Activated T-cell treated with anti-CD3 and anti-CD28 coated beads, Interleukin-2, amount 50 U/mL, for 72 hours (primary cell): ENCODE data around the gene WDR48. TPM values are rescaled to one million over a fixed set of nuclear protein-coding genes. Genes with fewer than 3 reads are reported as not detected.
A peak's percentile ranks its signal among the peaks of the same experiment; 100 is the strongest.

Experiments used
- ATAC-seq, 2 donors: fragments of 150-1000 bp; cut with Tn5 transposase; replicated peaks in 1 of 2; 2 replicates each; pipeline ENCODE4 v1.10.0; 2021; ENCODE audit warnings: moderate library complexity in 2 of 2, mild to moderate bottlenecking in 1 of 2
- DNase-seq, 2 donors: peaks; one replicate each; pipeline ENCODE4 v3.0.0; 2021 to 2022; ENCODE audit warnings: mixed read lengths in 1 of 2
- H3K27ac Mint-ChIP-seq: one replicate; pipeline ENCODE4 v1.8.0; 2022; ENCODE audit warnings: mild to moderate bottlenecking, moderate library complexity, mixed read lengths
- H3K27me3 Mint-ChIP-seq: one replicate; pipeline ENCODE4 v1.8.0; 2022; ENCODE audit warnings: low read depth, mixed read lengths
- H3K36me3 Mint-ChIP-seq, 2 donors: one replicate each; pipeline ENCODE4 v1.8.0; 2022; ENCODE audit warnings: mixed read lengths in 2 of 2, mild to moderate bottlenecking in 1 of 2; ENCODE audit not compliant: insufficient read depth in 2 of 2
- H3K4me1 Mint-ChIP-seq: one replicate; pipeline ENCODE4 v1.8.0; 2022; ENCODE audit warnings: low read depth, mixed read lengths
- H3K4me3 Mint-ChIP-seq, 2 donors: one replicate each; pipeline ENCODE4 v1.8.0; 2022; ENCODE audit warnings: mild to moderate bottlenecking in 2 of 2, mixed read lengths in 2 of 2, moderate library complexity in 2 of 2
- H3K9me3 Mint-ChIP-seq, 2 donors: one replicate each; pipeline ENCODE4 v1.8.0; 2022; ENCODE audit warnings: mixed read lengths in 2 of 2
- total RNA-seq, 2 donors: library from RNA; stranded (reverse); gene quantifications; one replicate each; pipeline ENCODE4 v1.2.3, GENCODE V29; 2022

WDR48 gene
- total RNA-seq, 2 donors from 2014 or later = 53.3 to 61.0 TPM

DNA sequence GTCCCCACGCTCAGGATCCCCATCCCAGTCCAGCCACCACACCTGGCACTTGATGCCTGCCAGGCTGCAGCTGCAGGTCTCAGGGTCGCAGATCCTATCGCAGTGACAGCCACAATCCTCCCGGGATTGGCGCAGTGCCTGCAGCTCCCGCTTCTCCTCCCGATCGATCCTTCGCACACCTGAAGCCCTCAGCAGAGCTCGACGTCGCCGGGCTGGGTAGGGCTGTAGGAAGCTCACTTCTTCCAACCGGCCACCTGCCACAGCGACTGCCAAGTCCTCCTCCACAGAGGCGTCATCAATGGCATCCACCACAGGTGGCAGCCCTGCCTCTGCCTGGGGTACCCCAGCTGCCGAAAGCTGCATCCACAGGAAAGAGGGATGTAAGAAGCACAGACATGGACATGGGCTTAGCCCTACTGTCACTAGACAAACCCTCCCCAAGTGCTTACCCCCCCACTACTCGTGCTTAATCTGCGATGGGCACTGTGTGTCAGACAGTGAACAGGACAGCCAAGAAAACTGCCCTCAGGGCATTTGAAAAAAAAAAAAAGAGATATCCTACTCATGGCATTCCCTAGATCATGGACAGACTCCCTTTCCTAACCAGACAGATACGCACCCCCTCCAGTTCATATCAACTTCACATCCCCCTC, 92.4 kb downstream of the WDR48 start:
- DNase-seq = no peak
- no peaks in the 10 kb centered on the region for H3K9me3 Mint-ChIP-seq
- peaks cover 67% of the 10 kb centered on the region for H3K4me1 Mint-ChIP-seq
- peaks cover 21 to 40% of the 10 kb centered on the region in 2 donors for H3K36me3 Mint-ChIP-seq
- no peaks in the 10 kb centered on the region for H3K27me3 Mint-ChIP-seq
- H3K27ac Mint-ChIP-seq = peak overlapping the region; percentile 49
- ATAC-seq = no peak
- no peak overlapping the region for H3K4me3 Mint-ChIP-seq

DNA sequence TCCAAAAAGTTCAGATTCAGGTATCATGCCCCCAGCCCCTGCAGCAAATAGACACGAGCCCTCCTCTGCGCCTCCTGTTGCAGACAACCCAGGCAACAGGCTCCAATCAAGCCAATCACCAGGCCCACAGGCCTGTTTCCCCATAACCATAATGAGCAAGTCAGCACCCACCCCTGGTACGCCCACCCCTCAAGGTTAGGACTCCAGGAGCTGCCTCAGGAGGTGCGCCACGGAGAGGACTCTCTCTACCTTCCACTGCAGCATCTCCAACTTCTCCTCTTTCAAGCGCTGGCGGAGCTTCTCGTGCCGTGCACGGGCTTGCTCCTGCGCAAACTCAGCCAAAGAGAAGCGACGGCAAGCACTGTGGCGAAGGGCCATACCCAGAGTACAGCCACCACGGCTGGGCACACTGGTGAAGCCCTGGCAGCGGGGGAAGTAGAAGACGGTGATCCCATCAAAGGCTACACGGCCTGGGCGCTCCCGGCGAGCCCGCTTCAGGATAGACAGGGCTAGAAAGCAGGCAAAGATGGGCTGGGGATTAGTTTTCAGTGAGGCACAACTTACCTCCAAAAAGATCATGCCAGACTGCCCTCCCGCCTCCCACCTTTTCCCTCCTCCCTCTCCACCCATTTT, 93.0 kb downstream of the WDR48 start:
- peak overlapping the region; percentile 49 for H3K27ac Mint-ChIP-seq
- peaks cover 27 to 42% of the 10 kb centered on the region in 2 donors for H3K36me3 Mint-ChIP-seq
- H3K9me3 Mint-ChIP-seq = no peaks in the 10 kb centered on the region
- H3K4me1 Mint-ChIP-seq = peaks cover 67% of the 10 kb centered on the region
- H3K4me3 Mint-ChIP-seq = no peak overlapping the region
- ATAC-seq (no peak), DNase-seq (no peak)
- no peaks in the 10 kb centered on the region for H3K27me3 Mint-ChIP-seq

DNA sequence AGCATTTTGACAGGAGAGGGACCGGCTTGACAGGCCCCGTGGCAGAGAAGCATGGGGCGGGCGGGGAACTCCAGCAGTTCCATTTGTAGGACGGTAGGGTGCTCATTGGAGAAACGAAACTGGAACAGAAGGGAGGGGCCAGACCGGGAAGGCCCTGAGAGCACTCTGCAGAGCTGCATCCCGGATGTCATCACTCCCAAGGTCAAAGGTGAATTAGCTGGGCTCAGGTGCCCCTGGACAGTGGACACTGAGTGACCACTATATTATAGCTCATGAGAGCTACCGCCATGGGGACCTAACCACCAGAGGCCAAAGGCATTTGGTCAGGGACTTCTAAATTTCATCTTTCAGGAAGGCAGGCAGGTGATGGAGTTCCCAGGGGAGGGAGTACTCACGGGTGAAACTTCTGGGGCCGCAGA, 94.3 kb downstream of the WDR48 start:
- no peaks in the 10 kb centered on the region for H3K9me3 Mint-ChIP-seq
- DNase-seq = no peak
- H3K27ac Mint-ChIP-seq = peak overlapping the region; percentile 60
- peak overlapping the region; percentile 41 to 93 for H3K4me3 Mint-ChIP-seq
- H3K4me1 Mint-ChIP-seq = peaks cover 76% of the 10 kb centered on the region
- H3K36me3 Mint-ChIP-seq = peaks cover 34 to 46% of the 10 kb centered on the region in 2 donors
- ATAC-seq = no peak
- H3K27me3 Mint-ChIP-seq = no peaks in the 10 kb centered on the region

Other genes starting within 250 kb of the WDR48 start
- not detected for gene SCN10A, start 235.8 kb upstream of the WDR48 start, total RNA-seq
- under 1 TPM; 0.22 to 0.44 TPM for gene SCN11A, start 72 bp upstream of the WDR48 start, total RNA-seq
- gene GORASP1, start 55.6 kb downstream of the WDR48 start, total RNA-seq = 10 to 100 TPM; 20.0 to 24.5 TPM
- 1 to 10 TPM; 2.0 to 2.2 TPM for gene TTC21A, start 55.7 kb downstream of the WDR48 start, total RNA-seq
- 10 to 100 TPM; 68.7 to 81.3 TPM for gene CSRNP1, start 101.6 kb downstream of the WDR48 start, total RNA-seq
- under 1 TPM; 0.09 to 0.10 TPM for gene XIRP1, start 140.6 kb downstream of the WDR48 start, total RNA-seq
- gene CX3CR1, start 228.0 kb downstream of the WDR48 start, total RNA-seq = 1 to 10 TPM in 1 of 2 donors, under 1 TPM in 1; 0.79 to 2.7 TPM